ENCODE measurements around the gene BAZ2B. TPM values are rescaled to one million over a fixed set of nuclear protein-coding genes. Genes with fewer than 3 reads are reported as not detected.

The BAZ2B gene
- total RNA-seq, 1 experiment from 2014 or later = 33.0 TPM

DNA sequence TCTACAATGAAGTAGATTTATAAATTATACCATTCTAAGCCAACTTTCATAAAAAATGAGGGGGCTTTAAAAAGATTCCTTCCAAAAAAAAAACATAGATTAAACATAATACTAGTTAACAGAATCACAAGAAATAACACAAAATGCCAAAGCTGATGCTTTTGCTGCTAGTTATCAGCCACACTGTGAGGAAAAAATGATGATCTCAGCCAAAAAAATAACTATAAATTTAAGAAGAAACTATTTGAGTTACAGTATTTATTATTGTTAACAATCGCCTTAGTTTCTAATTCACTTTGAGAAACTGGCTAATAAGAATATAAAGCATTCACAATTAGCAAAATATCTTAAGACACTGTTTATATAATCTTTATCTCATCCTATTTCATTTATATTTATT is 27.1 kb downstream of the BAZ2B start:
- H3K27me3 Mint-ChIP-seq (ENCODE audit: low read depth) = no peaks in the 10 kb centered on the region
- H3K4me1 Mint-ChIP-seq = peaks cover 6% of the 10 kb centered on the region; the same call in 1 of the 2 replicates
- TF ChIP-seq IRF2 (CRISPR knock-in tag; IDR thresholded peaks at IDR 0.05; ENCODE audit: borderline replicate concordance, low read depth) (no peak), KAT7 (CRISPR knock-in tag; IDR thresholded peaks at IDR 0.05; ENCODE audit: borderline replicate concordance) (no peak), FOXJ3 (CRISPR knock-in tag; IDR thresholded peaks at IDR 0.05; ENCODE audit: borderline replicate concordance) (no peak), TEAD4 (CRISPR knock-in tag; IDR thresholded peaks at IDR 0.05) (no peak), MYBL2 (CRISPR knock-in tag; IDR thresholded peaks at IDR 0.05) (no peak), ZBTB21 (CRISPR knock-in tag; IDR thresholded peaks at IDR 0.05; ENCODE audit: borderline replicate concordance) (no peak), NR1H2 (CRISPR knock-in tag; IDR thresholded peaks at IDR 0.05) (no peak), ZNF416 (CRISPR knock-in tag; IDR thresholded peaks at IDR 0.05) (no peak), GABPB1 (CRISPR knock-in tag; IDR thresholded peaks at IDR 0.05) (no peak), HMGA2 (CRISPR knock-in tag; IDR thresholded peaks at IDR 0.05) (no peak), FOXP1 (CRISPR knock-in tag; IDR thresholded peaks at IDR 0.05; ENCODE audit: borderline replicate concordance) (no peak), CREB1 (CRISPR knock-in tag; IDR thresholded peaks at IDR 0.05) (no peak), NR2C2 (CRISPR knock-in tag; IDR thresholded peaks at IDR 0.05) (no peak)
- TF ChIP-seq, protein P1, sequence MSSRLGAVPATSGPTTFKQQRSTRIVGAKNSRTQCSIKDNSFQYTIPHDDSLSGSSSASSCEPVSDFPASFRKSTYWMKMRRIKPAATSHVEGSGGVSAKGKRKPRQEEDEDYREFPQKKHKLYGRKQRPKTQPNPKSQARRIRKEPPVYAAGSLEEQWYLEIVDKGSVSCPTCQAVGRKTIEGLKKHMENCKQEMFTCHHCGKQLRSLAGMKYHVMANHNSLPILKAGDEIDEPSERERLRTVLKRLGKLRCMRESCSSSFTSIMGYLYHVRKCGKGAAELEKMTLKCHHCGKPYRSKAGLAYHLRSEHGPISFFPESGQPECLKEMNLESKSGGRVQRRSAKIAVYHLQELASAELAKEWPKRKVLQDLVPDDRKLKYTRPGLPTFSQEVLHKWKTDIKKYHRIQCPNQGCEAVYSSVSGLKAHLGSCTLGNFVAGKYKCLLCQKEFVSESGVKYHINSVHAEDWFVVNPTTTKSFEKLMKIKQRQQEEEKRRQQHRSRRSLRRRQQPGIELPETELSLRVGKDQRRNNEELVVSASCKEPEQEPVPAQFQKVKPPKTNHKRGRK (CRISPR knock-in tag; IDR thresholded peaks at IDR 0.05; ENCODE audit: borderline replicate concordance) = no peak
- TF ChIP-seq, protein P2, sequence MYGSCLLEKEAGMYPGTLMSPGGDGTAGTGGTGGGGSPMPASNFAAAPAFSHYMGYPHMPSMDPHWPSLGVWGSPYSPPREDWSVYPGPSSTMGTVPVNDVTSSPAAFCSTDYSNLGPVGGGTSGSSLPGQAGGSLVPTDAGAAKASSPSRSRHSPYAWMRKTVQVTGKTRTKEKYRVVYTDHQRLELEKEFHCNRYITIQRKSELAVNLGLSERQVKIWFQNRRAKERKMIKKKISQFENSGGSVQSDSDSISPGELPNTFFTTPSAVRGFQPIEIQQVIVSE (CRISPR knock-in tag; IDR thresholded peaks at IDR 0.05; ENCODE audit: borderline replicate concordance) = no peak
- TF ChIP-seq, protein P3, sequence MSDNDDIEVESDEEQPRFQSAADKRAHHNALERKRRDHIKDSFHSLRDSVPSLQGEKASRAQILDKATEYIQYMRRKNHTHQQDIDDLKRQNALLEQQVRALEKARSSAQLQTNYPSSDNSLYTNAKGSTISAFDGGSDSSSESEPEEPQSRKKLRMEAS (CRISPR knock-in tag; IDR thresholded peaks at IDR 0.05) = no peak
- TF ChIP-seq, protein P4, sequence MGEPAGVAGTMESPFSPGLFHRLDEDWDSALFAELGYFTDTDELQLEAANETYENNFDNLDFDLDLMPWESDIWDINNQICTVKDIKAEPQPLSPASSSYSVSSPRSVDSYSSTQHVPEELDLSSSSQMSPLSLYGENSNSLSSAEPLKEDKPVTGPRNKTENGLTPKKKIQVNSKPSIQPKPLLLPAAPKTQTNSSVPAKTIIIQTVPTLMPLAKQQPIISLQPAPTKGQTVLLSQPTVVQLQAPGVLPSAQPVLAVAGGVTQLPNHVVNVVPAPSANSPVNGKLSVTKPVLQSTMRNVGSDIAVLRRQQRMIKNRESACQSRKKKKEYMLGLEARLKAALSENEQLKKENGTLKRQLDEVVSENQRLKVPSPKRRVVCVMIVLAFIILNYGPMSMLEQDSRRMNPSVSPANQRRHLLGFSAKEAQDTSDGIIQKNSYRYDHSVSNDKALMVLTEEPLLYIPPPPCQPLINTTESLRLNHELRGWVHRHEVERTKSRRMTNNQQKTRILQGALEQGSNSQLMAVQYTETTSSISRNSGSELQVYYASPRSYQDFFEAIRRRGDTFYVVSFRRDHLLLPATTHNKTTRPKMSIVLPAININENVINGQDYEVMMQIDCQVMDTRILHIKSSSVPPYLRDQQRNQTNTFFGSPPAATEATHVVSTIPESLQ (CRISPR knock-in tag; IDR thresholded peaks at IDR 0.05) = no peak
- TF ChIP-seq, protein P5, sequence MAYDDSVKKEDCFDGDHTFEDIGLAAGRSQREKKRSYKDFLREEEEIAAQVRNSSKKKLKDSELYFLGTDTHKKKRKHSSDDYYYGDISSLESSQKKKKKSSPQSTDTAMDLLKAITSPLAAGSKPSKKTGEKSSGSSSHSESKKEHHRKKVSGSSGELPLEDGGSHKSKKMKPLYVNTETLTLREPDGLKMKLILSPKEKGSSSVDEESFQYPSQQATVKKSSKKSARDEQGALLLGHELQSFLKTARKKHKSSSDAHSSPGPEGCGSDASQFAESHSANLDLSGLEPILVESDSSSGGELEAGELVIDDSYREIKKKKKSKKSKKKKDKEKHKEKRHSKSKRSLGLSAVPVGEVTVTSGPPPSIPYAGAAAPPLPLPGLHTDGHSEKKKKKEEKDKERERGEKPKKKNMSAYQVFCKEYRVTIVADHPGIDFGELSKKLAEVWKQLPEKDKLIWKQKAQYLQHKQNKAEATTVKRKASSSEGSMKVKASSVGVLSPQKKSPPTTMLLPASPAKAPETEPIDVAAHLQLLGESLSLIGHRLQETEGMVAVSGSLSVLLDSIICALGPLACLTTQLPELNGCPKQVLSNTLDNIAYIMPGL (CRISPR knock-in tag; IDR thresholded peaks at IDR 0.05) = no peak
- TF ChIP-seq, protein P6, sequence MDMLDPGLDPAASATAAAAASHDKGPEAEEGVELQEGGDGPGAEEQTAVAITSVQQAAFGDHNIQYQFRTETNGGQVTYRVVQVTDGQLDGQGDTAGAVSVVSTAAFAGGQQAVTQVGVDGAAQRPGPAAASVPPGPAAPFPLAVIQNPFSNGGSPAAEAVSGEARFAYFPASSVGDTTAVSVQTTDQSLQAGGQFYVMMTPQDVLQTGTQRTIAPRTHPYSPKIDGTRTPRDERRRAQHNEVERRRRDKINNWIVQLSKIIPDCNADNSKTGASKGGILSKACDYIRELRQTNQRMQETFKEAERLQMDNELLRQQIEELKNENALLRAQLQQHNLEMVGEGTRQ (CRISPR knock-in tag; IDR thresholded peaks at IDR 0.05) = no peak
- TF ChIP-seq, protein P7, sequence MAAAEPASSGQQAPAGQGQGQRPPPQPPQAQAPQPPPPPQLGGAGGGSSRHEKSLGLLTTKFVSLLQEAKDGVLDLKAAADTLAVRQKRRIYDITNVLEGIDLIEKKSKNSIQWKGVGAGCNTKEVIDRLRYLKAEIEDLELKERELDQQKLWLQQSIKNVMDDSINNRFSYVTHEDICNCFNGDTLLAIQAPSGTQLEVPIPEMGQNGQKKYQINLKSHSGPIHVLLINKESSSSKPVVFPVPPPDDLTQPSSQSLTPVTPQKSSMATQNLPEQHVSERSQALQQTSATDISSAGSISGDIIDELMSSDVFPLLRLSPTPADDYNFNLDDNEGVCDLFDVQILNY (CRISPR knock-in tag; IDR thresholded peaks at IDR 0.05) = no peak
- CTCF ChIA-PET = interaction anchor here (1.0 kb wide), 1 partner anchor 11 kb away, joined by 4 read pairs; no protein-coding TSS in a partner anchor
- POLR2A ChIA-PET = no interaction called here
- DNase-seq (ENCODE audit: low spot score) (no peak), ATAC-seq (no peak)
- no peak overlapping the region for H3K27ac Mint-ChIP-seq
- no peak overlapping the region for H3K4me3 Mint-ChIP-seq
- H3K36me3 Mint-ChIP-seq = no peaks in the 10 kb centered on the region
- no peaks in the 10 kb centered on the region for H3K9me3 Mint-ChIP-seq

All from WTC11 (cell line).